GM21737 (cell line): ENCODE measurements around the gene ZBTB20.
"Not testable (repeated sequence)": the region's sequence is repeated elsewhere in the genome, so short reads cannot be mapped to it uniquely, and the experiment has no call there.

Experiments used
- ATAC-seq: cut with Tn5 transposase; IDR thresholded peaks from one replicate; pipeline ENCODE4 v1.9.1; 2021; ENCODE audit warnings: mild to moderate bottlenecking, moderate library complexity; ENCODE audit not compliant: unreplicated experiment

ZBTB20 gene

GRCh38 chr3:114847564-114847963, 299.5 kb downstream of the ZBTB20 start:
- ATAC-seq = no peak

GRCh38 chr3:114846779-114847178, 300.3 kb downstream of the ZBTB20 start:
- no peak for ATAC-seq

GRCh38 chr3:114846252-114846651, 300.8 kb downstream of the ZBTB20 start:
- ATAC-seq = no peak

- ATAC-seq = no peak
Measured at GRCh38 chr3:114841515-114841914, 305.6 kb downstream of the ZBTB20 start.

- no peak for ATAC-seq
Measured at GRCh38 chr3:114839476-114839875, 307.6 kb downstream of the ZBTB20 start.

- no peak for ATAC-seq
Measured at GRCh38 chr3:114838025-114838424, 309.1 kb downstream of the ZBTB20 start.

GRCh38 chr3:114834175-114834940, 312.7 kb downstream of the ZBTB20 start:
- ATAC-seq = no peak

GRCh38 chr3:114831861-114832260, 315.2 kb downstream of the ZBTB20 start:
- ATAC-seq = no peak

- no peak for ATAC-seq
Measured at GRCh38 chr3:114830652-114831051, 316.4 kb downstream of the ZBTB20 start.

GRCh38 chr3:114829783-114830182, 317.3 kb downstream of the ZBTB20 start:
- no peak for ATAC-seq

- ATAC-seq = no peak
Measured at GRCh38 chr3:114827495-114827894, 319.6 kb downstream of the ZBTB20 start.

GRCh38 chr3:114824014-114824413, 323.1 kb downstream of the ZBTB20 start:
- ATAC-seq = no peak

- no peak for ATAC-seq
Measured at GRCh38 chr3:114823061-114823460, 324.0 kb downstream of the ZBTB20 start.

- ATAC-seq = no peak
Measured at GRCh38 chr3:114816052-114816451, 331.0 kb downstream of the ZBTB20 start.

- ATAC-seq = not testable (repeated sequence)
Measured at GRCh38 chr3:114812541-114813238, 334.4 kb downstream of the ZBTB20 start.

GRCh38 chr3:114809668-114810413, 337.2 kb downstream of the ZBTB20 start:
- ATAC-seq = peak; percentile 99

- no peak for ATAC-seq
Measured at GRCh38 chr3:114804099-114804498, 343.0 kb downstream of the ZBTB20 start.

GRCh38 chr3:114803042-114803695, 343.9 kb downstream of the ZBTB20 start:
- no peak for ATAC-seq

GRCh38 chr3:114800272-114801031, 346.6 kb downstream of the ZBTB20 start:
- no peak for ATAC-seq

- ATAC-seq = no peak
Measured at GRCh38 chr3:114799816-114800215, 347.3 kb downstream of the ZBTB20 start.
